Rectal smooth muscle tissue (tissue), 1 donor: ENCODE results near the gene ENPP7.

Source experiments
- H3K27ac ChIP-seq: one replicate; pipeline ENCODE4 v1.7.0; 2013; ENCODE audit warnings: low read depth, low read length, inconsistent platforms
- H3K27me3 ChIP-seq: one replicate; pipeline ENCODE4 v1.7.0; 2013; ENCODE audit warnings: low read length; ENCODE audit not compliant: control insufficient read depth, insufficient read depth
- H3K36me3 ChIP-seq: one replicate; pipeline ENCODE4 v1.7.0; 2013; ENCODE audit warnings: low read length; ENCODE audit not compliant: control insufficient read depth, insufficient read depth
- H3K4me1 ChIP-seq: one replicate; pipeline ENCODE4 v1.7.0; 2013; ENCODE audit warnings: low read length; ENCODE audit not compliant: control insufficient read depth, insufficient read depth
- H3K4me3 ChIP-seq: one replicate; pipeline ENCODE4 v1.7.0; 2013; ENCODE audit warnings: low read length
- H3K9ac ChIP-seq: one replicate; pipeline ENCODE4 v1.7.0; 2013; ENCODE audit warnings: low read length

Gene ENPP7

GRCh38 chr17:79707931-79708891, 22.5 kb upstream of the ENPP7 start:
- H3K27ac ChIP-seq: no peak overlapping the region
- no peak overlapping the region for H3K9ac ChIP-seq
- peaks cover 3% of the 10 kb centered on the region for H3K27me3 ChIP-seq
- H3K4me3 ChIP-seq: no peak overlapping the region
- H3K36me3 ChIP-seq: no peaks in the 10 kb centered on the region
- no peaks in the 10 kb centered on the region for H3K4me1 ChIP-seq

GRCh38 chr17:79711715-79712305, 18.9 kb upstream of the ENPP7 start:
- Histone ChIP-seq H3K27ac (no peak overlapping the region), H3K27me3 (no peaks in the 10 kb centered on the region), H3K4me1 (no peaks in the 10 kb centered on the region)

GRCh38 chr17:79713391-79713790, 17.4 kb upstream of the ENPP7 start:
- no peaks in the 10 kb centered on the region for H3K36me3 ChIP-seq

More at GRCh38 chr17:79711715-79712305, 18.9 kb upstream of the ENPP7 start:
- H3K4me3 ChIP-seq: no peak overlapping the region
- H3K36me3 ChIP-seq: no peaks in the 10 kb centered on the region
- no peak overlapping the region for H3K9ac ChIP-seq

GRCh38 chr17:79714176-79715097, 16.3 kb upstream of the ENPP7 start:
- Histone ChIP-seq H3K4me1 (no peaks in the 10 kb centered on the region), H3K9ac (no peak overlapping the region), H3K36me3 (no peaks in the 10 kb centered on the region), H3K4me3 (no peak overlapping the region), H3K27ac (no peak overlapping the region), H3K27me3 (no peaks in the 10 kb centered on the region)

More at GRCh38 chr17:79713391-79713790, 17.4 kb upstream of the ENPP7 start:
- H3K27ac ChIP-seq: no peak overlapping the region
- no peak overlapping the region for H3K9ac ChIP-seq
- no peaks in the 10 kb centered on the region for H3K4me1 ChIP-seq
- no peaks in the 10 kb centered on the region for H3K27me3 ChIP-seq
- H3K4me3 ChIP-seq: no peak overlapping the region

GRCh38 chr17:79715098-79715942, 15.4 kb upstream of the ENPP7 start:
- Histone ChIP-seq H3K36me3 (no peaks in the 10 kb centered on the region), H3K27ac (no peak overlapping the region), H3K27me3 (no peaks in the 10 kb centered on the region), H3K9ac (no peak overlapping the region), H3K4me3 (no peak overlapping the region), H3K4me1 (no peaks in the 10 kb centered on the region)

GRCh38 chr17:79715943-79716797, 14.6 kb upstream of the ENPP7 start:
- Histone ChIP-seq H3K4me1 (no peaks in the 10 kb centered on the region), H3K4me3 (no peak overlapping the region), H3K27me3 (no peaks in the 10 kb centered on the region), H3K9ac (no peak overlapping the region), H3K36me3 (no peaks in the 10 kb centered on the region), H3K27ac (no peak overlapping the region)

GRCh38 chr17:79720705-79721292, 9.9 kb upstream of the ENPP7 start:
- H3K36me3 ChIP-seq: no peaks in the 10 kb centered on the region
- no peaks in the 10 kb centered on the region for H3K4me1 ChIP-seq

GRCh38 chr17:79721993-79722671, 8.6 kb upstream of the ENPP7 start:
- no peaks in the 10 kb centered on the region for H3K4me1 ChIP-seq

More at GRCh38 chr17:79720705-79721292, 9.9 kb upstream of the ENPP7 start:
- H3K27me3 ChIP-seq: no peaks in the 10 kb centered on the region
- no peak overlapping the region for H3K4me3 ChIP-seq
- no peak overlapping the region for H3K9ac ChIP-seq
- no peak overlapping the region for H3K27ac ChIP-seq

GRCh38 chr17:79722787-79723186, 8.0 kb upstream of the ENPP7 start:
- no peaks in the 10 kb centered on the region for H3K4me1 ChIP-seq
- H3K9ac ChIP-seq: no peak overlapping the region
- no peaks in the 10 kb centered on the region for H3K27me3 ChIP-seq
- no peak overlapping the region for H3K4me3 ChIP-seq
- H3K27ac ChIP-seq: no peak overlapping the region
- no peaks in the 10 kb centered on the region for H3K36me3 ChIP-seq

More at GRCh38 chr17:79721993-79722671, 8.6 kb upstream of the ENPP7 start:
- Histone ChIP-seq H3K27ac (no peak overlapping the region), H3K4me3 (no peak overlapping the region), H3K36me3 (no peaks in the 10 kb centered on the region), H3K9ac (no peak overlapping the region), H3K27me3 (no peaks in the 10 kb centered on the region)

- H3K27me3 ChIP-seq: no peaks in the 10 kb centered on the region
- H3K27ac ChIP-seq: no peak overlapping the region
- no peaks in the 10 kb centered on the region for H3K4me1 ChIP-seq
- peak overlapping the region; percentile 44 for H3K4me3 ChIP-seq
- H3K9ac ChIP-seq: no peak overlapping the region
- no peaks in the 10 kb centered on the region for H3K36me3 ChIP-seq
Observed at GRCh38 chr17:79728169-79728907, 2.4 kb upstream of the ENPP7 start.
